ENCODE measurements around the gene CHD2.

DNA sequence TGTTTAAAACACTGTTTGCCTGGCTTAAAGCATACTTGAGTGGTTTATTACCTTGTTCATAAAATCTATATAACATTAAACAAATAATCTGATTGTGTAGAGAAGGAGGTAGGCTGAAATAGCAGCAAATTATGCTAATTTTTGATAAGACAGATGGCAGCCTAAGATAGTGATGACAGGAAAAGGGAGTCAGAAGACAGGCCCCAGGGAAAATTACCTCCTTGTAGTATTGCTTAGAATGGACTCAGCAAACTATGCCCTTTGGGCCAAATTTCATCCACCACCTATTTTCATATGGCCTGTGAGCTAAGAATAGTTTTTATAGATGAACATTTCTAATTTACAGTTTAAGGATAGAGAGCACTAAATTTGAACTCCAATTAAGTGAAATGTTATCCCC, 37.8 kb downstream of the CHD2 start:
- TF ChIP-seq, protein P1, sequence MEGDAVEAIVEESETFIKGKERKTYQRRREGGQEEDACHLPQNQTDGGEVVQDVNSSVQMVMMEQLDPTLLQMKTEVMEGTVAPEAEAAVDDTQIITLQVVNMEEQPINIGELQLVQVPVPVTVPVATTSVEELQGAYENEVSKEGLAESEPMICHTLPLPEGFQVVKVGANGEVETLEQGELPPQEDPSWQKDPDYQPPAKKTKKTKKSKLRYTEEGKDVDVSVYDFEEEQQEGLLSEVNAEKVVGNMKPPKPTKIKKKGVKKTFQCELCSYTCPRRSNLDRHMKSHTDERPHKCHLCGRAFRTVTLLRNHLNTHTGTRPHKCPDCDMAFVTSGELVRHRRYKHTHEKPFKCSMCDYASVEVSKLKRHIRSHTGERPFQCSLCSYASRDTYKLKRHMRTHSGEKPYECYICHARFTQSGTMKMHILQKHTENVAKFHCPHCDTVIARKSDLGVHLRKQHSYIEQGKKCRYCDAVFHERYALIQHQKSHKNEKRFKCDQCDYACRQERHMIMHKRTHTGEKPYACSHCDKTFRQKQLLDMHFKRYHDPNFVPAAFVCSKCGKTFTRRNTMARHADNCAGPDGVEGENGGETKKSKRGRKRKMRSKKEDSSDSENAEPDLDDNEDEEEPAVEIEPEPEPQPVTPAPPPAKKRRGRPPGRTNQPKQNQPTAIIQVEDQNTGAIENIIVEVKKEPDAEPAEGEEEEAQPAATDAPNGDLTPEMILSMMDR (IDR thresholded peaks at IDR 0.05): no peak
- TF ChIP-seq POLR2A (IDR thresholded peaks at IDR 0.05) (no peak), POLR2AphosphoS5 (IDR thresholded peaks at IDR 0.05) (no peak)
